ENCODE results near the gene CHST5. TPM values are rescaled to one million over a fixed set of nuclear protein-coding genes. Genes with fewer than 3 reads are reported as not detected.

CHST5 gene
- total and polyA plus RNA-seq, 2 of the 8 experiments (the other 6 are each of a cell fraction or from before 2014, with no cell fraction given), result 0.13 to 0.23 TPM

DNA sequence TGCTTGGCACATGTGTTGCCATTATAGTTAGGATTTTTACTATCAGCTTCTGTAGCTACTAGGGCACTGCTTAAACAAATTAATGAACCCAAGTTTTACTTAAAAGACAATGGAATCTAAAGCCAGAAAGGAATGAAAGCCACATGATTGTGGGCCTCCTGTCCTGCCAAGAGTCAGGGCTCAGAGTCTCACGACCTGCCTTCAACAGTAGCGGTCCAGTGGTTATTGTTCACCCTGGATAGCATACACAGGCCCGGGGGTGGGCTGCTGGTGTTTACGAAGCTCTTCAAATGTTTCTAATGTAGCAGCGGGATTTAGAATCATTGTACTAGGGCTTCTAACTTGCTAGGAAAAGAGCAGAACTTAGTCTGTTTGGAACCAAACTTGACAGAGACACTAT is 38.0 kb upstream of the CHST5 start (continued):
- TF ChIP-seq, protein P1, sequence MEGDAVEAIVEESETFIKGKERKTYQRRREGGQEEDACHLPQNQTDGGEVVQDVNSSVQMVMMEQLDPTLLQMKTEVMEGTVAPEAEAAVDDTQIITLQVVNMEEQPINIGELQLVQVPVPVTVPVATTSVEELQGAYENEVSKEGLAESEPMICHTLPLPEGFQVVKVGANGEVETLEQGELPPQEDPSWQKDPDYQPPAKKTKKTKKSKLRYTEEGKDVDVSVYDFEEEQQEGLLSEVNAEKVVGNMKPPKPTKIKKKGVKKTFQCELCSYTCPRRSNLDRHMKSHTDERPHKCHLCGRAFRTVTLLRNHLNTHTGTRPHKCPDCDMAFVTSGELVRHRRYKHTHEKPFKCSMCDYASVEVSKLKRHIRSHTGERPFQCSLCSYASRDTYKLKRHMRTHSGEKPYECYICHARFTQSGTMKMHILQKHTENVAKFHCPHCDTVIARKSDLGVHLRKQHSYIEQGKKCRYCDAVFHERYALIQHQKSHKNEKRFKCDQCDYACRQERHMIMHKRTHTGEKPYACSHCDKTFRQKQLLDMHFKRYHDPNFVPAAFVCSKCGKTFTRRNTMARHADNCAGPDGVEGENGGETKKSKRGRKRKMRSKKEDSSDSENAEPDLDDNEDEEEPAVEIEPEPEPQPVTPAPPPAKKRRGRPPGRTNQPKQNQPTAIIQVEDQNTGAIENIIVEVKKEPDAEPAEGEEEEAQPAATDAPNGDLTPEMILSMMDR (IDR thresholded peaks at IDR 0.05; ENCODE audit: control extremely low read depth in 1 of 3, insufficient read depth in 1 of 3, low read depth in 1 of 3, low read length in 3 of 3), result no peak

All from H1 (cell line).